ENCODE measurements around the gene VPS16. TPM values are rescaled to one million over a fixed set of nuclear protein-coding genes. Genes with fewer than 3 reads are reported as not detected.
"Not testable (repeated sequence)": the region's sequence is repeated elsewhere in the genome, so short reads cannot be mapped to it uniquely, and the experiment has no call there.

Gene VPS16
- total RNA-seq, 6 donors from 2014 or later = 22.6 to 53.4 (median 38.2) TPM

DNA sequence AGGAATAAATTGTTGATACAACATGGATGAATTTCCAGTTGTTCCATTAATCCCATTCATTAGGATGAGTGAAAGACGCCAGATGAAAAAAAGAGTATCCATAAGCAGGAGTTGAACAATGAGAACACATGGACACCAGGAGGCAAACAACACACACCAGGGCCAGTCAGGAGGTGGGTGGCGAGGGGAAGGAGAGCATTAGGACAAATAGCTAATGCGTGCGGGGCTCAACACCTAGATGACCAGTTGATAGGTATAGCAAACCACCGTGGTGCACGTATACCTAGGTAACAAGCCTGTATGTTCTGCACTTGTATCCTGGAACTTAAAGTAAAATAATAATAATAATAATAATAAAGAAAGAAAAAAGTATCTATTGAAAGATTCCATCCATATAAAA is 11.2 kb upstream of the VPS16 start:
- WGBS, 2 donors = 65 to 76% methylated on average over 6 of the region's 6 CpGs
- ATAC-seq (ENCODE audit: low FRiP score in 2 of 2) = no peak
- TF ChIP-seq POLR2AphosphoS5 (IDR thresholded peaks at IDR 0.05) = no peak
- no peak for TF ChIP-seq POLR2A (IDR thresholded peaks at IDR 0.05)
- TF ChIP-seq EP300 (IDR thresholded peaks at IDR 0.05) = no peak
- no peak for TF ChIP-seq CTCF (IDR thresholded peaks at IDR 0.05)

GRCh38 chr20:2831206-2831605 is 9.3 kb upstream of the VPS16 start:
- H3K9me3 ChIP-seq; ATAC-seq (ENCODE audit: low FRiP score in 2 of 2); H3K27me3 ChIP-seq; H3K27ac ChIP-seq; H3K36me3 ChIP-seq; DNase-seq; H3K4me3 ChIP-seq; H3K4me1 ChIP-seq: not testable (repeated sequence)
- 83 to 84% methylated on average over 7 of the region's 7 CpGs for WGBS, 2 donors

More for the DNA sequence above, 11.2 kb upstream of the VPS16 start:
- no peaks in the 10 kb centered on the region for H3K36me3 ChIP-seq
- H3K27ac ChIP-seq = no peak overlapping the region
- H3K27me3 ChIP-seq = no peaks in the 10 kb centered on the region
- no peak overlapping the region for H3K4me3 ChIP-seq
- H3K9me3 ChIP-seq = no peaks in the 10 kb centered on the region
- DNase-seq = no peak
- peaks cover 0 to 4% (median 2%) of the 10 kb centered on the region in 4 donors for H3K4me1 ChIP-seq

DNA sequence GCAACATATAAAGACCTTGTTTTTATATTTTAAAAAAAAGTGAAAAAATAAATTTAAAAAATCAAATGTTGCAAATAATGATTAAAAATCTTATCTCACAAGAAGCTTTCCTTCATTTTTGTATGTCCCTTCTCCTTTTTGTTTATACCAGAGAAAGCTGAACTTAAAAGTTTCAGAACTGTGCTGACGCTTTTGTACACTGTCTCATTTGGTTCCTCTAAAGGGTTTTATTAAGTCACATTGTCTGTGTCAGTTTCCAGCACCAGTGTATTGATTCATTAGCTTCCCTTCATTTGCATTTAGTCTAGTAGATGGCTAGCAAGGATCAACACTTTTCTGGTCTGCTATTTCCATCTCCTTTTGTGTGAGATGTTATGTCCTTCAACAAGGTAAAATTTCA is 6.8 kb upstream of the VPS16 start:
- H3K4me3 ChIP-seq = no peak overlapping the region
- 64 to 90% methylated on average over 1 of the region's 1 CpG for WGBS, 2 donors
- DNase-seq = no peak
- peaks cover 0 to 17% (median 3%) of the 10 kb centered on the region in 4 donors for H3K36me3 ChIP-seq
- no peaks in the 10 kb centered on the region for H3K9me3 ChIP-seq
- no peak for TF ChIP-seq EP300 (IDR thresholded peaks at IDR 0.05)
- no peak for TF ChIP-seq POLR2A (IDR thresholded peaks at IDR 0.05)
- no peak for TF ChIP-seq POLR2AphosphoS5 (IDR thresholded peaks at IDR 0.05)
- TF ChIP-seq CTCF (IDR thresholded peaks at IDR 0.05) = no peak
- H3K27ac ChIP-seq = no peak overlapping the region
- no peaks in the 10 kb centered on the region for H3K27me3 ChIP-seq
- H3K4me1 ChIP-seq = peaks cover 0 to 4% (median 3%) of the 10 kb centered on the region in 4 donors
- no peak for ATAC-seq (ENCODE audit: low FRiP score in 2 of 2)

DNA sequence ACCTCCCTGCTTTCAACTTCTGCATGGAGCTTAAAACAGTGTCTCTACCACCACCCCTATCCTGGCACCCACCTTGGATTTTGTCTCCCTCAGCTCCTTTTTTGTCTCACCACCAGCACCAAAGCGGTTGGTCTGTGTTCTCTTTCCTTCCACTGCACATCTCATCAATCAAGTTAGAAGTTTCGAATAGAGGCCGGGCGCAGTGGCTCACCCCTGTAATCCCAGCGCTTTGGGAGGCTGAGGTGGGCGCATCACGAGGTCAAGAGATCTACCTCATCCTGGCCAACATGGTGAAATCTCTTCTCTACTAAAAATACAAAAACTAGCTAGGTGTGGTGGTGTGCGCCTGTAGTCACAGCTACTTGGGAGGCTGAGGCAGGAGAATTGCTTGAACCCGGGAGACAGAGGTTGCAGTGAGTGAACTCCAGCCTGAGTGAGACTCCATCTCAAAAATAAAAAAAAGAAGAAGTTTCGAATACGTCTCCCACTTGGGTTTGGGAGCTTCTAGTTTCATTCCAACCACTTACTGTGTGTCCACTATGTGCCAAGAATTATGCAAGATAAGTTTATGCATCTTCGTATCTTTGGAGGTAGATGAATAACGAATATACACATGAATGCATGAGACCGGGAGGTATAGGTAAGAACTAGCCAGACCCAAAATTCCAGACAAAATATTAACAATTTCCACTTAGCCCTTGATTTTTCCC is 6.0 kb upstream of the VPS16 start:
- Histone ChIP-seq H3K4me1 (peaks cover 5 to 10% (median 6%) of the 10 kb centered on the region in 4 donors), H3K9me3 (no peaks in the 10 kb centered on the region), H3K27ac (no peak overlapping the region), H3K36me3 (peaks cover 0 to 17% (median 3%) of the 10 kb centered on the region in 4 donors), H3K4me3 (no peak overlapping the region), H3K27me3 (no peaks in the 10 kb centered on the region)
- ATAC-seq (ENCODE audit: low FRiP score in 2 of 2) = no peak
- DNase-seq = no peak
- no peak for TF ChIP-seq EP300 (IDR thresholded peaks at IDR 0.05)
- TF ChIP-seq CTCF (IDR thresholded peaks at IDR 0.05) = no peak
- no peak for TF ChIP-seq POLR2A (IDR thresholded peaks at IDR 0.05)
- no peak for TF ChIP-seq POLR2AphosphoS5 (IDR thresholded peaks at IDR 0.05)
- WGBS, 2 donors = 92 to 96% methylated on average over 14 of the region's 14 CpGs

- peak in 1 of 2 donors; percentile 34 for DNase-seq
- TF ChIP-seq EP300 (IDR thresholded peaks at IDR 0.05) (no peak), CTCF (IDR thresholded peaks at IDR 0.05) (no peak), POLR2AphosphoS5 (IDR thresholded peaks at IDR 0.05) (no peak), POLR2A (IDR thresholded peaks at IDR 0.05) (no peak)
- no peaks in the 10 kb centered on the region for H3K27me3 ChIP-seq
These were observed 5.2 kb upstream of the VPS16 start for GRCh38 chr20:2835331-2835796.

More at GRCh38 chr20:2835331-2835796, 5.2 kb upstream of the VPS16 start:
- no peak for ATAC-seq (ENCODE audit: low FRiP score in 2 of 2)
- Histone ChIP-seq H3K36me3 (peaks cover 0 to 17% (median 3%) of the 10 kb centered on the region in 4 donors), H3K4me1 (peaks cover 11 to 17% (median 13%) of the 10 kb centered on the region in 4 donors), H3K27ac (no peak overlapping the region), H3K4me3 (no peak overlapping the region), H3K9me3 (no peaks in the 10 kb centered on the region)
- WGBS, 2 donors = 86 to 94% methylated on average over 3 to 6 of the region's 6 CpGs
